NCI-H1930 (cell line): ENCODE measurements around the gene NDUFAF8.
A peak's percentile ranks its signal among the peaks of the same experiment; 100 is the strongest.

Experiments
- DNase-seq, 2 experiments: peaks; one replicate each; lab custom pipeline; 2025; lab: John Stamatoyannopoulos, UW

Gene NDUFAF8

GRCh38 chr17:81200695-81201580 is 38.2 kb upstream of the NDUFAF8 start:
- DNase-seq: no peak

- no peak for DNase-seq
Measured at GRCh38 chr17:81202318-81202717, 36.8 kb upstream of the NDUFAF8 start.

GRCh38 chr17:81203136-81203535 is 36.0 kb upstream of the NDUFAF8 start:
- no peak for DNase-seq

DNA sequence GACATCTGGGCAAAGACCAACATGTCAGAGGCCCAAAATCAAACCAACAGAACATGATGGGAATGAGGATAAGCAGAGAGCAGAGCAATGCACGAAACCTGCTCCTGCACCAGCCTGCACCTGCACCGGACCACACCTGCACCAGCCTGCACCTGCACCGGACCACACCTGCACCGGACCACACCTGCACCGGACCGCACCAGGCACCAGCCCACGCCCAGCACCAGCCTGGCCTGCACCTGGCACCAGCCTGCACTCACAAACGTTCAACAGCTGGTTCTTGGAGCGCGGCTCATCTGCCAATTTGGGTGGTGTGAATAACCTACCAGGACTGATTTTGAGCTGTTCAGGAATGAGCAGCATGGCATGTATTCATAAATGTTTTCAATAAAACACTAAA is 34.5 kb upstream of the NDUFAF8 start:
- DNase-seq: no peak

GRCh38 chr17:81206166-81206565 is 33.0 kb upstream of the NDUFAF8 start:
- no peak for DNase-seq

DNA sequence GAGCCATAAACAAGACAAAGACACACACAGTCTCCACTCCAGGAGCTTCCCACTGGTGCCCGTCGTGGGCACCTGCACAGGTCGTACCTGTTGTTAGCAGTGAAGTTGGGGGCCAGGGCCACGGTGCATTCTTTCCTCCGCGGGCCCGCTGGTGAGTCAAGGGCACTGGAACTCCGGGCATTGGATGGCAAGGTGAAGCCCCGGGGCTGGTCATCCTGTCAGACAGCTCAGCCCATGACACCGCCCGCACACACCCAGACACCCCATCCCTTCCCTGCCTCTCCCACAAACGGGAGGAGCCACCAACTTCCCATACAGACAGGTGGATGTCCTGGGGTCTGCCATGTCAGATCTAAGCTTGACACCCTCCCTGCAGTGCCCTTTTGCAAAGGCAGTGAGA is 32.5 kb upstream of the NDUFAF8 start:
- DNase-seq: no peak

GRCh38 chr17:81207610-81208581 is 31.2 kb upstream of the NDUFAF8 start:
- DNase-seq: no peak

DNA sequence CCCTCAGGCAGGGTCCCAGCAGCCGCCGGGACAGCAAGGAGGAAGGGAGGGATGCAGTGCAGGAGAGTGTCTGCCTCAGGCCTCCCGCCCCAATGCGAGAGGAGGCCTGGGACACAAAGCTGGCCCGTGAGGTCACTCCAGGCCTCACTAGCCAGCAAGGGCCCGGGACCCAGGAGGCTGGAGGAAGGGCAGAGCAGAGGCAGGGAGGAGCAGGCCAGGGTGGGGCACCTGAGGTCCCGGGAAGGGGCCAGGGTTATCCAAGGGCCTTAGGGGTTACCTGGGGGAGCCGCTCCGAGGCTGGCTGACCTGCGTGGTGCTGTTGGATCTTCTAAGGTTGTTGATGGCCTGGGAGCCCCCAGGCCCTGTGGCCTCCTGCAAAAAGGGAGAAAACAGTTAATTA is 30.5 kb upstream of the NDUFAF8 start:
- DNase-seq: no peak

DNA sequence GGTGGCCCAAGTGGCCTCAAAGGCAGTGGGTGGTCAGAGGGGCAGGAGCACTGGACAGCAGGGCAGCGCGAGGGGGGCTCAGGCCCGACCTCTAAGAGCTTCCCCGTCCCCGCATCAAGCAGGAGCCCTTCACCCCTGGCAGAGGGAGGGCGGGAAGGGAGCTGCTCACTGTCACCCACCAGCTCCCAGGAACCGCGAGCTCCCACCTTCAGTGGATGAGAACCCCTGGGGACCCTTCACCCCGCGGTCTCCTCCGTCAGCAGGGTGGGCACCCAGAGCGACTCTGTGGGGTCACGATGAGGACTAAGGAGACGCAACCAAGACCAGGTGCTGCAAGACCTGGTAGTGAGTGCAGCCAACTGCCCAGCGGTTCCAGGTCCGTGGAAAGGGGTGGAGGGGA is 30.0 kb upstream of the NDUFAF8 start:
- DNase-seq: no peak

DNA sequence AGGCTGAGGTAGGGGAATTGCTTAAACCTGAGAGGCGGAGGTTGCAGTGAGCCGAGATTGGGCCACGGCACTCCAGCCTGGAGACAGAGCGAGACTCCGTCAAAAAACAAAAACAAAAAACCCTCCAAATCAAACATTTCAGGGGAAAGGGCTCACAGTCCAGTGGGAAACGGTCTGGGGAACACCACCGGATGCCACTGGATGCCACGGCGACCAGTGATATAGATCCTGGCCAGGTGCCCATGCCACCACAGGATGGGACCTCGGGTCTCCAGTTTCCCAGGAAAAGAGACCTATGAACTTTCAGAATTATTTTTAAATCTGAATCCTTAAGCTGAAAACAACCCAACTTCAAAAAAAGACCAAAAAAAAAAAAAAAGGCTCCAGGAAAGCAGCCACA is 28.7 kb upstream of the NDUFAF8 start:
- no peak for DNase-seq

DNA sequence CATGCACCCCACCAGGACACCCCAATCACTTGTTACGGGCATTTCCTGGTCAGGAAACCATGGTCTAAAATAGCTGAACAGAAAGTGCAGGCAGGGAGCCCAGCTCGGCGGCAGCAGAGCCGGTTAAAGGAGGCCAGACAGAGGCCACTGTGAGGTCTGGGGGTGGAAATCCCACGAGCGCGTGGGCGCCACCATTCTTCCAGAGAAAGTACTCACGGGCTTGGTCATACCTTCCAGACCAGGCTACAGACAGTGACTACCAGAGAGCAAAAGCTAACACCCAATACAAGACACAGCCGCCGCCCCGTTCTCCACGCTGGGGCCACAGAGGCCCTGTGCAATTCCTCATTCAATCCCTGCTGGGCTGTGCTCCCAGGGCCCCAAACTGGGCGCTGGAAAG is 28.2 kb upstream of the NDUFAF8 start:
- DNase-seq: no peak

- no peak for DNase-seq
Measured at GRCh38 chr17:81212365-81212764, 26.8 kb upstream of the NDUFAF8 start.

DNA sequence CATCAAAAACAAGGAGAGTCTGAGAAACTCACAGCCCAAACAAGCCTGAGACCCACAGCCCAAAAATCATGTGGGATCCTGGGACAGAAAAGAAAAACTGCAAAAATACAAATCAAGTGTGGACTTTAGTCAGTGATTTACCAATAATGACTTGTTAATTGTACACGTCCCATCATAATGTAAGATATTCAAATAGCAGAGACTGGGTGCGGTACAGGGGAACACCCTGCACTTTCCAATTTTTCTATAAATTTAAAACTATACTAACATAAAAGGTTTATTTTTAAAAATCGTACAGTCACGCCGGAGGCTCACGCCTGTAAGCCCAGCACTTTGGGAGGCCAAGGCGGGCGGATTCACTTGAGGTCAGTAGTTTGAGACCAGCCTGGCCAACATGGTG is 25.1 kb upstream of the NDUFAF8 start:
- no peak for DNase-seq

- no peak for DNase-seq
Measured at GRCh38 chr17:81217491-81217890, 21.6 kb upstream of the NDUFAF8 start.

DNA sequence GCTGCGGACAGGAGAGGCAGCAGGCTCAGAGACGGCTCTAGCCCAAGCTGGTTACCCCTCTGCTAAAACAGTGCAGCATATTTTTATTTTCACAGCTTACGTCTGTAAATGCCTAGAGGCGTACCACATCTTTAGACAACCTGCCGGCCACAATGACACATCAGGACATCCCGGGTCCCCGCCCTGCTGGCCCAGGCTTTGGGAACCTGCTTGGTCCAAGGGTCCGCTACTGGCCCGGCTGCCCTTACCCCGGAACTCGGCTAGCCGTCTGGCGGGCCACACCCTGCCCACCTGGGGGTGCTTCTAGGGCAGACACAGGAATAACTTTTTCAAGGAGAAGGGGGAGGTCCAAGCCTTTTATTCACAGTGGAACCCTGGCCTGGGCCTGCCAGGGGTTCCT is 20.7 kb upstream of the NDUFAF8 start:
- DNase-seq: no peak

DNA sequence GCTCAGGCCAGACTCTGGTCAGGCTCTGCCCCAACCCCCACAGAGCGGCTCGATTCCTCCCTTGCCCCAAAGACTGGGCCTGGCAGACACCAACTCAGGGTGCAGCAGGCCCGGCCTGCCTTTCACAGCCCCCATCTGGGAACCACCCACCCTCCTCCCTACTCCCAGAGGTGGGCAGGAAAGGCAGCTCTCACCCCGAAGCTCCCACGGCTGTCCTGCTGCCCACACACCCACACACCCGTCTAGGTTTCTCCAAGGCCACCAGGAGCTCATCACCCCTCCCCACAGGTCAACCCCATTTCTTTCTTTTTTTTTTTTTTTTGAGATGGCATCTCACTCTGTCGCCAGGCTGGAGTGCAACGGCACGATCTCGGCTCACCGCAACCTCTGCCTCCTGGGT is 20.1 kb upstream of the NDUFAF8 start:
- DNase-seq: no peak

DNA sequence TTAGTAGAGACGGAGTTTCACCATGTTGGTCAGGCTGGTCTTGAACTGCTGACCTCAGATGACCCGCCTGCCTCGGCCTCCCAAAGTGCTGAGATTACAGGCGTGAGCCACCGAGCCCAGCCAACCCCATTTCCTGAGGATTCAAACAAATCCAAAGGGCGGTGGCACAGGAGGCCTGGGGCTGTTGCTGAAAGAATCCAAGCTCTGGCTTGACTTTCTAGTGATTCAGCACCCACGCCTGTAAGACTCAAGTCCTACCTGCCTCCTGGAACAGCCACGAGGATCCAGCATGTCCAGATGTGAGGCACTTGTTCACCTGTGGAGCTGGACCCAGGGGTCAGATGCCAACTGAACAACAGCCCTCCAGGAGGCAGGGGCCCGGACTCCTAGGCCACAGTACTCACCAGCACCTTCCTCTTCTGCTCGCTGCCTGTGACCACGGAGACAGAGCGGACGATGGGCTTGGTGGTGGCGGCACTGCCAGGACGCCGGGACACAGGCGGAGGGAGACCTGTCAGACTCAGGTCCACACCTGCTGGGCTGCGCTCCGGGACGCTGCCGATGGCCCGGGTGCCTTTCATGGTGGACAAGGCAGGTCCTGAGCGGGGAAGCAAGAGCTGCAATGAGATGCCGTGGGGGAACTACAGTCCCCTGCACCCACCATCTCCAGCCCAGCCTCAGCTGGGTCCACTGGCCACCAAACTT is 19.5 kb upstream of the NDUFAF8 start:
- no peak for DNase-seq

- no peak for DNase-seq
Measured at GRCh38 chr17:81221371-81221841, 17.7 kb upstream of the NDUFAF8 start.

- no peak for DNase-seq
Measured at GRCh38 chr17:81221842-81222619, 17.1 kb upstream of the NDUFAF8 start.

GRCh38 chr17:81222620-81222905 is 16.6 kb upstream of the NDUFAF8 start:
- no peak for DNase-seq

- peak; percentile 98 to 99 for DNase-seq
Measured at GRCh38 chr17:81222906-81223761, 16.0 kb upstream of the NDUFAF8 start, which contains the start of gene CEP131. Gene CEP131, minus strand, starts transcription at chr17:81222965. Its CDS starts 2,909 bp downstream, at chr17:81220056.
